ENCODE measurements around the gene SATB1. TPM values are rescaled to one million over a fixed set of nuclear protein-coding genes. Genes with fewer than 3 reads are reported as not detected.
A peak's percentile ranks its signal among the peaks of the same experiment; 100 is the strongest.

Gene SATB1
- total RNA-seq, 1 donor from 2014 or later: 831 TPM

DNA sequence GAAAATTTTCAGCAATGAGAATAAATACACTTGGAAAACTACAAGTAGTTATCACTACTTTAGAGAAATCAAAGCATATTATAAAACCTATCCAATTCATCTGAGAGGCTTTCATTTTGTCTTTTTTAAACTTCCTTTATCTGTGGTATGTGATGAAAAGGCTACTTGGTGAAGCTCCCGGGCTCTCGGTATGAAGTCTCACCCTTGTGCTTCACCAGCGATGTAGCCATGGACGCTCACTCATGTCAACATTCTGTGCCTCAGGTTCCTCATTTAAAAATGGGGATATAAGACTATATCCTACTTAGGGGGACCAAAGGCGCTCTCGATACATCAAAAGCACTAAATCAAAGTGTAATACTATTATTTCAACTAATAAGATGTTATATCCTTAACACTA lies 14.9 kb downstream of the SATB1 start:
- intact Hi-C loops (cut with micrococcal nuclease): loop anchor here (1.0 to 2.0 kb wide), 2 partner anchors 8 to 15 kb away; partner anchors contain the start of gene SATB1
- Mint-ChIP-seq H3K4me1 (ENCODE audit: low read depth) (peaks cover 81% of the 10 kb centered on the region), H3K36me3 (ENCODE audit: low read depth) (peaks cover 93% of the 10 kb centered on the region), H3K27ac (peak overlapping the region; percentile 77), H3K4me3 (ENCODE audit: low read depth) (peak overlapping the region; percentile 70), H3K9me3 (no peaks in the 10 kb centered on the region), H3K27me3 (ENCODE audit: low read depth) (no peaks in the 10 kb centered on the region)
- DNase-seq (ENCODE audit: low spot score): no peak

DNA sequence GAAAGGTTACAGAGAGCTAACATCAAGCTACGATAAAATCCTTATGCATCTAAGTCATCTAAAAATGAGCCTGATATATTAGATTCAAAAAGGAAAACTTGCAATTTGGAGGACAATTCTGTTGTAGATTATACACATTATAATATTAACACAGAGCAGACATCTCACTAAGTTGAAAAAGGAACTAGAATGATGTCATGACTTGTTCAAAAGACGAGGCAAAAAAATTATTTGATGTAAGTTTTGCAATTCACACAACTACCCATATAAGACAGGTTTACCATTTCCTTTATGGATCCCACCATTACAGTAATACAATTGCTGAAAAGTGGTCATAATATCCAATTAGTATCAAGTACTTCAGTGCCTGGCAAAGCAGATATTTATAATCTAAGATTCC lies 15.9 kb downstream of the SATB1 start:
- Mint-ChIP-seq H3K27ac (peak overlapping the region; percentile 46), H3K4me1 (ENCODE audit: low read depth) (peaks cover 81% of the 10 kb centered on the region)
- intact Hi-C loops (cut with micrococcal nuclease): no loop called here

DNA sequence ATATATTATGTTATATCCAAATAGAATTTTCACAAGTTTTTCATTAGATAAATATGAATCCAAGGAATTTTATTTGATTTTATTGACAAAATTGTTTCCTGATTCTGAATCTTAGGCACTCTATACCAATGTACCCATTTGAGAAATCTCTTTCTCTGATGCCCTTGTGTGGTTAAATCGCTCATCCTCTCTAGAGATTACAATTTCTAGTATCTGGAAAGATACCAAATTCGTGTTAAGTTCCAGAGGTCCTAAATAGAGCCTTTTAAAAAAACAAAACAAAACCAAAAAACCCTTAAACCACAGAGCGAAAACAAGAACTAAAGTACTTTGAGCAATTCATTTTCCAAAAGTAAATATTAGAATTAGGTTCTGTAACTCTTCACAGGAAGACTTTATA lies 20.0 kb downstream of the SATB1 start:
- H3K4me3 Mint-ChIP-seq (ENCODE audit: low read depth): peak overlapping the region; percentile 55
- no peak for DNase-seq (ENCODE audit: low spot score)
- H3K9me3 Mint-ChIP-seq: no peaks in the 10 kb centered on the region
- H3K27me3 Mint-ChIP-seq (ENCODE audit: low read depth): no peaks in the 10 kb centered on the region
- intact Hi-C loops (cut with micrococcal nuclease): loop anchor here (1.0 to 2.0 kb wide), 2 partner anchors 10 to 14 kb away; no protein-coding TSS in a partner anchor
- peaks cover 100% of the 10 kb centered on the region for H3K36me3 Mint-ChIP-seq (ENCODE audit: low read depth)
- H3K27ac Mint-ChIP-seq: peak overlapping the region; percentile 71
- H3K4me1 Mint-ChIP-seq (ENCODE audit: low read depth): peaks cover 92% of the 10 kb centered on the region

More for the DNA sequence above, 15.9 kb downstream of the SATB1 start:
- H3K36me3 Mint-ChIP-seq (ENCODE audit: low read depth): peaks cover 95% of the 10 kb centered on the region
- no peaks in the 10 kb centered on the region for H3K9me3 Mint-ChIP-seq
- no peaks in the 10 kb centered on the region for H3K27me3 Mint-ChIP-seq (ENCODE audit: low read depth)
- no peak for DNase-seq (ENCODE audit: low spot score)
- H3K4me3 Mint-ChIP-seq (ENCODE audit: low read depth): peak overlapping the region; percentile 70

DNA sequence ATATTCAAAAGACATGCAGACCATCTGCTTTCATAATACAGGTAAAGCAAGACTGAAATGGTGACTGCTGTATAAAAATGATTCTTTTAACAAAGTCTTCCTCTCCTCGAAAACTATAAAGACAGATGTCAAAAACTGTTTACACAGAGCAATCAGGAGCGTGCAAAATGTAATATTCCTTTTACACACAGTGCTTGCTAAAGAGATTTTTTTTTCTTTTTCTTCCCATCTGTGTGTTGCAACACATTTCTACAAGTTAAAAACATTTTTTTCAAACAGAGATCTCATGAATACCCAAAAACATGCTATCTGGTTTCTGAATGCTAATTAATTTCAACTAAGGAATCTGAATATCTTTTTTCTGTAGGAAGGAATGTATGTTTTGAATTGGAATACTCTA lies 22.1 kb downstream of the SATB1 start:
- intact Hi-C loops (cut with micrococcal nuclease): no loop called here
- Mint-ChIP-seq H3K36me3 (ENCODE audit: low read depth) (peaks cover 100% of the 10 kb centered on the region), H3K9me3 (no peaks in the 10 kb centered on the region), H3K27ac (peak overlapping the region; percentile 92), H3K4me1 (ENCODE audit: low read depth) (peaks cover 92% of the 10 kb centered on the region), H3K27me3 (ENCODE audit: low read depth) (no peaks in the 10 kb centered on the region), H3K4me3 (ENCODE audit: low read depth) (peak overlapping the region; percentile 55)
- no peak for DNase-seq (ENCODE audit: low spot score)

DNA sequence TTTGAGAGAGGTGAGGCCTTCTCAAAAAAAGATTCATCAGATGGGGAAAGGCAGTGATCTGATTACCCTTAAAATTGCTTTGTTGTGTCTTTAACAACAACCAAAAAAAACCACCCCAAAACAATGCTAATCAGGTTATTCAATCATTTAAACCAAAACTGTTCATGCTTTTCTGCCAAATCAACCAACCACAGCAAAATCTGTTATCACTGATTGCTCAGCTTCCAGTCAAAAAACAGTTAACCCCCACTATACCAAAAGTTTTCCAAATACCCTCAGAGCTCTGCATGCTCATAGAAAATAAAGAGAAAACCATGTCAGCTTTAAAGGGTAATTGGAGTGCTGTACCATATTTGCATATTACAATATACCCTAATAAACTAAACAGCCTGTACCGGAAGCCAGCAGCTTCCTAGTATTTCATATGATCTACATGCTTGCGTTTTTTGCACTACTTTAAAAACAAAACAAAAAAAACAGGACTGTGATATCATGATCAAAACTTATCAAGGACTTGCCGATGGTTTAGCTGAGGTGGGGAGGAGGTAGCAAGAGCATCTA lies 22.8 kb downstream of the SATB1 start:
- peak overlapping the region; percentile 92 for H3K27ac Mint-ChIP-seq
- H3K4me3 Mint-ChIP-seq (ENCODE audit: low read depth): peak overlapping the region; percentile 55
- no peaks in the 10 kb centered on the region for H3K9me3 Mint-ChIP-seq

DNA sequence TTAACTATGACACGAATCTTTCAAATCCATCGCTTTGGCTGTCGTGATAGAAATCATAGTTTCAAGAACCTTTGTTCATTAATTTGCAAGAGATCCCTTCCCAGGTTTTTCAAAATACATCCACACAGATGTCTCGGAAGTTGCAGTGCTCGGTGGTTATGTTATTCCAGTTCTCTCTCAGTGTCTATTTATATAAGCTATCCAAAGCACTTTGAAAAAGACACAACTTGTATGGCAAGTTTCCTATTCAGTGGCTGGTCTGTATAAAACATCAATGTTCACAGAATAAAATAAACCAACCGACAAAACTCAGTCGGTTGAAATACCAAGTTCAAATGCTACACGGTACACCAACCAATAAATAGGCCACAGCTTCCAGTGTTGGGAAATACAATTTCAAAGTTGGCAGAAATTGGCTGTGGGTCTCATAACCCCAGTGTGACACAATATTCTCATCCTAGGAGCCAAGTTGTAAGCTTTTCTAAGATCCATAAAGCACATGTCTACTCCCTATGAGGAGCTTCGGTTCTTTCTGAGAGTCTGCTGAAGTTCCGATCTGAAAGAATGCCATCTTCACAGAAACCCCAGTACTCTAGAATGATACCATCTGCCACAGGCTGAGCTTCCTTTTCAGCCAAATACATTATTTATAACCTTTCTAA lies 23.7 kb downstream of the SATB1 start:
- Mint-ChIP-seq H3K9me3 (no peaks in the 10 kb centered on the region), H3K36me3 (ENCODE audit: low read depth) (peaks cover 100% of the 10 kb centered on the region), H3K4me3 (ENCODE audit: low read depth) (peak overlapping the region; percentile 55), H3K4me1 (ENCODE audit: low read depth) (peaks cover 93% of the 10 kb centered on the region), H3K27ac (peak overlapping the region; percentile 92), H3K27me3 (ENCODE audit: low read depth) (no peaks in the 10 kb centered on the region)
- intact Hi-C loops (cut with micrococcal nuclease): no loop called here
- DNase-seq (ENCODE audit: low spot score): no peak

More for the DNA sequence above, 22.8 kb downstream of the SATB1 start:
- Mint-ChIP-seq H3K27me3 (ENCODE audit: low read depth) (no peaks in the 10 kb centered on the region), H3K4me1 (ENCODE audit: low read depth) (peaks cover 92% of the 10 kb centered on the region), H3K36me3 (ENCODE audit: low read depth) (peaks cover 100% of the 10 kb centered on the region)
- intact Hi-C loops (cut with micrococcal nuclease): loop anchor here (1.0 kb wide), 1 partner anchor 8 kb away; no protein-coding TSS in a partner anchor
- no peak for DNase-seq (ENCODE audit: low spot score)

DNA sequence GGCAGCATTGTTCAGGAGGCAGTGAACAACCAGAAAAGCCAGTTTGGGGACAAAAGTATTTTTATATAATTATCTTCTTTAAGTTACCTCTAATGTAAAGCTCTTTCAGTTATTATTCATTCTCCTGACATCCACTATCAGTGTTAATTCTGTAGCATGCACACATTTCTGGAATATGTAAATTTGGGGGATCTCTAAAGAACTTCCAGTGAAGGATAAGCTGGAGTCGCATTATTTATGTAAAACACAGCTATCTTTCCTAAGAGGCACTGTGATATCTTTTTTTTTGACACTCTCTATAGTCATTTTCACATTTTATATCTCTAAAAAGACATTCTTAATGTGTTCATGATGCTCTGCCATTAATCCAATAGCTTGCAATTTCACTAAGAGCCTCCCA lies 26.7 kb downstream of the SATB1 start:
- H3K4me3 Mint-ChIP-seq (ENCODE audit: low read depth): no peak overlapping the region

DNA sequence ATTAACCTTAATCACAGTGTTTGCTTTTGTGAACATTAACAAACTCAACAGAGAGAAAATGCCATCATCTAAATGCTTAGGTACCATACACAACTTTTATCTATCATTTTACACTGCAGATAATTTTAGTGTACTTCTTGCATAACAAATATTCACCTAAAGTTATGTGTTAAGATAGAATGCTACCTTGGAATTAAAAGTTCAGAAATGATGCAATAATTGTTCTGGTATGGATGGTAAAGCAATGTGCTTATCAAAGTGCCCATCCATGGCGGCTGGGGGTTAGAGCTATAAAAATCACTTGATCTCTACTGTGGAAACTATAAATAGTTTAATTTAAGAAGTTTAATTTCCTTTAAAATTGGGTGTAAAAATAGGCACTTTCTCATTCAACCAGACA lies 28.7 kb downstream of the SATB1 start:
- H3K4me3 Mint-ChIP-seq (ENCODE audit: low read depth): no peak overlapping the region
- peaks cover 87% of the 10 kb centered on the region for H3K4me1 Mint-ChIP-seq (ENCODE audit: low read depth)
- H3K9me3 Mint-ChIP-seq: no peaks in the 10 kb centered on the region
- intact Hi-C loops (cut with micrococcal nuclease): no loop called here
- peak overlapping the region; percentile 75 for H3K27ac Mint-ChIP-seq
- no peaks in the 10 kb centered on the region for H3K27me3 Mint-ChIP-seq (ENCODE audit: low read depth)
- no peak for DNase-seq (ENCODE audit: low spot score)
- H3K36me3 Mint-ChIP-seq (ENCODE audit: low read depth): peaks cover 97% of the 10 kb centered on the region

More for the DNA sequence above, 26.7 kb downstream of the SATB1 start:
- no peaks in the 10 kb centered on the region for H3K9me3 Mint-ChIP-seq
- peak overlapping the region; percentile 60 for H3K27ac Mint-ChIP-seq
- no peaks in the 10 kb centered on the region for H3K27me3 Mint-ChIP-seq (ENCODE audit: low read depth)
- no peak for DNase-seq (ENCODE audit: low spot score)
- H3K4me1 Mint-ChIP-seq (ENCODE audit: low read depth): peaks cover 91% of the 10 kb centered on the region
- peaks cover 98% of the 10 kb centered on the region for H3K36me3 Mint-ChIP-seq (ENCODE audit: low read depth)
- intact Hi-C loops (cut with micrococcal nuclease): no loop called here

DNA sequence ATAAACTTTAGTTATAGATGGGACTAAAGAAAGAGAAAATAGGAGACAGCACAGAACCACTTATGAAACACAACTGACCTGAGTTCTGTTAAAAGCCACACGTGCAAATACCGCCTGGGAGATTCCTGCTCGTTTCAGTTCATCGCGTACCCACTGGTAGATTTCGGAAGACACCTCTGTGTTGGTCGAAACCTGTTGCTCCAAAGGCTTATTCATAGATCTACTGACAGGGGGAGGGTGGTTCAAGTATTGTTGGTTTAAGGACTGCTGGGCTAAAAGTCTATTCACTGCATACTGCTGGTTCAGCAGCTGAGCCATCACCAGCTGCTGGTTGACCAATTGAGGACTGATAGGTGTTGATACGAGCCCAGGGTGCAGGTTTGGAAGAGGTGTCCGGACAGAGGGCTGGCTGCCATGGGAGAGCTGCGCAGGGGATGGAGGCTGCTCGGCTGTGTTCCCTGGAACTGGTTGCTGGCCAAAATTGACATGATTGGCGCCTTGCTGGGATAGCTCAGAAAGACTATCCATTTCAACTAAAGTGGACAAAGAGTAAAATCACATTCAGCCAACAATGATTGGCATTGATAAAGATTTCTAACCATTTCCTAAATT lies 30.6 kb downstream of the SATB1 start:
- Mint-ChIP-seq H3K9me3 (no peaks in the 10 kb centered on the region), H3K27ac (peak overlapping the region; percentile 77), H3K36me3 (ENCODE audit: low read depth) (peaks cover 93% of the 10 kb centered on the region), H3K27me3 (ENCODE audit: low read depth) (no peaks in the 10 kb centered on the region), H3K4me3 (ENCODE audit: low read depth) (peak overlapping the region; percentile 39), H3K4me1 (ENCODE audit: low read depth) (peaks cover 77% of the 10 kb centered on the region)
- DNase-seq (ENCODE audit: low spot score): no peak
- intact Hi-C loops (cut with micrococcal nuclease): no loop called here

DNA sequence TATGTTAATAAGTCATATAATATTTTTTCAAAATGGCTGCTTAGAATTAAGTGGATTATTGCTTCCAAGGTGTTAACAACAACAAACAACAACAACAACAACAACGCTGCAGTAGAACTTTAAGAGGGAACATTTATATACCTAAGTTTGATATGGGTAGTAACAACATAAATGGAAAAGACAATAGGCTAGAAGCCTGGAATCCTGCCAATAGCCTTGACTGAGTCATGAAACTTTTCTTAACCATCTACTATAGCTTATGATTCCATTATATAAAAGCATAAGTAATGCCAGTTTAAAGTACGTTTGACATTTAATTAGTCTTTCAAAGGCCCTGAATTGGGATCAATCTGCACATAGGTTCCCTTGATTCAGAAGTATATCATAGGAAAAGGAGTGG lies 31.2 kb downstream of the SATB1 start:
- Mint-ChIP-seq H3K27me3 (ENCODE audit: low read depth) (no peaks in the 10 kb centered on the region), H3K4me3 (ENCODE audit: low read depth) (peak overlapping the region; percentile 39), H3K4me1 (ENCODE audit: low read depth) (peaks cover 78% of the 10 kb centered on the region), H3K9me3 (no peaks in the 10 kb centered on the region), H3K27ac (peak overlapping the region; percentile 77), H3K36me3 (ENCODE audit: low read depth) (peaks cover 93% of the 10 kb centered on the region)
- intact Hi-C loops (cut with micrococcal nuclease): no loop called here
- DNase-seq (ENCODE audit: low spot score): no peak

DNA sequence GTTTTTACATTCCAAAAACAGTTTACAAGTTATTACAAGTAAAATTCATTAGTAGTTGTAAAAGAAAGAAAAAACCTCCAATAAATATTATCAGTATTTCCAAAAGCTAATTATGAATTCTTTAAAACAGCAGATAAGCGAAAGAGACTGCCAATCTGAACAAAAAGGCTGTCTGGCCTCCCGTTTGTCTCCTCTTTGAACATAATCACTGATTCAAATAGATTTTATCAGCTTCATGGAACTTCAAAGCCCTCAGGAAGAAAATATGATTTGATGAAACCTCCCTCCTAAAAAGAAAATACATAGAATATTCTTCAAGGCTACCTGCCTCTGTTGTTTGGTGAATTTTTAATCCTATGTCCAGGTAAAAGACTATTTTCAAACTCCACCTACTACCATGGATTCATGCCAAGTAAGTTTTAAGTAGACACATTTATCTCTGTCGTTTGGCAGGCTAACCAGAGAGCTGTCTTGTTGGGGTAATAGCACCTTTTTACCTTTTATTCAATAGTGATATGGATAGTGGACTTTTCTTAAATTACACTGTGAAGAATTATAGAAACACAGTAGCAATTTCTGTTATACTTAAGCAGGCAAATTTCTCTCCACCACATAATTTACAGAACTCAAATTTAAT lies 35.0 kb downstream of the SATB1 start:
- intact Hi-C loops (cut with micrococcal nuclease): loop anchor here (2.0 kb wide), 1 partner anchor 15 kb away; no protein-coding TSS in a partner anchor
- H3K36me3 Mint-ChIP-seq (ENCODE audit: low read depth): peaks cover 93% of the 10 kb centered on the region
- no peak for DNase-seq (ENCODE audit: low spot score)
- peak overlapping the region; percentile 24 for H3K4me3 Mint-ChIP-seq (ENCODE audit: low read depth)
- H3K4me1 Mint-ChIP-seq (ENCODE audit: low read depth): peaks cover 73% of the 10 kb centered on the region
- H3K27me3 Mint-ChIP-seq (ENCODE audit: low read depth): no peaks in the 10 kb centered on the region
- no peaks in the 10 kb centered on the region for H3K9me3 Mint-ChIP-seq
- H3K27ac Mint-ChIP-seq: peak overlapping the region; percentile 83

DNA sequence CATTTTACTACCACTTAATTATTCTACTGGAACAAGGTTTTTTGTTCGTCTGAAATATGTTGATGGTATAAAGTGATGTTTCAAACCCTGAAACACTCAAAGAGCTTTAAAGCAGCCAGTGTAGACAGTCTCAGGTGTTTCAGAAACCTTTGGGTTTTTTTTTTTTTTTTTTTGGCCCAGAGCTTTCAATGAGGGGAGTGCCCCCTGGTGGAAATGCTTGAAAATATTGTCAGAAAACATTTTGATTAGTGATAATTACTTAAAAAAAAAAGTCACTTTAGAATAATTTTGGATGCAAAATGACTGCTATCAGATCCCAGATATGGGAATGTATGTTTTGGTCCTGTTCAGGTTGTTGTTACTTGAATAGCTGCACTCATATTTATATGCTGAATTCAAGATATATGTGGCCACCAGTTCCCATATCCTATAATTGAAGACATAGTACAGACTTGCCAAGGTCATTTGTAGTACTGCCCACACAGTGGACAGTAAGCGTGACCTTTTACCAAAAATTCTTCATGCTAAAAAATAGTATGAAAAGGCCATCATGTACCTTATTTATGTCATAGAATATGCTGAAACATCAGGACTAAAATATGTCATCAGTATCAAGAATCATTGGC lies 35.9 kb downstream of the SATB1 start:
- Mint-ChIP-seq H3K27me3 (ENCODE audit: low read depth) (no peaks in the 10 kb centered on the region), H3K4me1 (ENCODE audit: low read depth) (peaks cover 71% of the 10 kb centered on the region), H3K36me3 (ENCODE audit: low read depth) (peaks cover 93% of the 10 kb centered on the region), H3K27ac (no peak overlapping the region), H3K9me3 (no peaks in the 10 kb centered on the region), H3K4me3 (ENCODE audit: low read depth) (no peak overlapping the region)
- no peak for DNase-seq (ENCODE audit: low spot score)
- intact Hi-C loops (cut with micrococcal nuclease): no loop called here
